Measurements from ENCODE around the gene LTBP1. TPM values are rescaled to one million over a fixed set of nuclear protein-coding genes. Genes with fewer than 3 reads are reported as not detected.

LTBP1 gene
- total RNA-seq = 48.4 TPM

GRCh38 chr2:32946314-32947075 is at the start of gene LTBP1:
TSS of gene LTBP1 (plus strand) at chr2:32946953. CDS start at chr2:32947325, 372 bp downstream.
- peak in 1 of 2 donors; percentile 88 for DNase-seq (ENCODE audit: extremely low spot score in 2 of 2)
- intact Hi-C loops (cut with DNase I) = no loop called here
- TF ChIP-seq CTCF (IDR thresholded peaks at IDR 0.05) = peak; percentile 13 to 38 (median 38)
- peak in 1 of 2 donors; percentile 47 for TF ChIP-seq POLR2A (IDR thresholded peaks at IDR 0.05)
- peak in 1 of 2 donors; percentile 69 for TF ChIP-seq POLR2AphosphoS5 (IDR thresholded peaks at IDR 0.05; ENCODE audit: insufficient read depth in 1 of 2, low read depth in 1 of 2)

GRCh38 chr2:32900246-32900973 is 46.3 kb upstream of the LTBP1 start:
- DNase-seq (ENCODE audit: extremely low spot score in 2 of 2) = no peak
- TF ChIP-seq CTCF (IDR thresholded peaks at IDR 0.05) = no peak
- TF ChIP-seq POLR2AphosphoS5 (IDR thresholded peaks at IDR 0.05; ENCODE audit: insufficient read depth in 1 of 2, low read depth in 1 of 2) = no peak
- TF ChIP-seq POLR2A (IDR thresholded peaks at IDR 0.05) = no peak
- H3K9me3 ChIP-seq = no peaks in the 10 kb centered on the region
- intact Hi-C loops (cut with DNase I) = no loop called here
- H3K4me3 ChIP-seq = no peak overlapping the region
- no peaks in the 10 kb centered on the region for H3K27me3 ChIP-seq
- H3K36me3 ChIP-seq = no peaks in the 10 kb centered on the region
- no peak overlapping the region for H3K27ac ChIP-seq
- no peaks in the 10 kb centered on the region for H3K4me1 ChIP-seq

More at GRCh38 chr2:32946314-32947075, at the start of gene LTBP1:
- peaks cover 25% of the 10 kb centered on the region for H3K4me1 ChIP-seq
- no peaks in the 10 kb centered on the region for H3K27me3 ChIP-seq
- H3K9me3 ChIP-seq = no peaks in the 10 kb centered on the region
- H3K36me3 ChIP-seq = no peaks in the 10 kb centered on the region
- H3K27ac ChIP-seq = peak within 1 kb of the TSS; percentile 94
- peak within 1 kb of the TSS; percentile 81 to 83 for H3K4me3 ChIP-seq

- no peak overlapping the region for H3K27ac ChIP-seq
- H3K4me3 ChIP-seq = no peak overlapping the region
- TF ChIP-seq CTCF (IDR thresholded peaks at IDR 0.05) = no peak
- no peak for TF ChIP-seq POLR2AphosphoS5 (IDR thresholded peaks at IDR 0.05; ENCODE audit: insufficient read depth in 1 of 2, low read depth in 1 of 2)
- no peak for TF ChIP-seq POLR2A (IDR thresholded peaks at IDR 0.05)
- H3K36me3 ChIP-seq = no peaks in the 10 kb centered on the region
- DNase-seq (ENCODE audit: extremely low spot score in 2 of 2) = no peak
- no peaks in the 10 kb centered on the region for H3K4me1 ChIP-seq
- no peaks in the 10 kb centered on the region for H3K27me3 ChIP-seq
- H3K9me3 ChIP-seq = no peaks in the 10 kb centered on the region
- intact Hi-C loops (cut with DNase I) = no loop called here
Observed at GRCh38 chr2:32901313-32901712, 45.4 kb upstream of the LTBP1 start.

- no peak for TF ChIP-seq POLR2A (IDR thresholded peaks at IDR 0.05)
- TF ChIP-seq CTCF (IDR thresholded peaks at IDR 0.05) = no peak
- TF ChIP-seq POLR2AphosphoS5 (IDR thresholded peaks at IDR 0.05; ENCODE audit: insufficient read depth in 1 of 2, low read depth in 1 of 2) = no peak
- Histone ChIP-seq H3K4me3 (no peak overlapping the region), H3K27me3 (no peaks in the 10 kb centered on the region), H3K27ac (no peak overlapping the region), H3K36me3 (no peaks in the 10 kb centered on the region), H3K4me1 (no peaks in the 10 kb centered on the region), H3K9me3 (no peaks in the 10 kb centered on the region)
- DNase-seq (ENCODE audit: extremely low spot score in 2 of 2) = no peak
- intact Hi-C loops (cut with DNase I) = no loop called here
Observed at GRCh38 chr2:32902174-32902573, 44.6 kb upstream of the LTBP1 start.

Measured in vagina (tissue), 2 donors.